ENCODE data around the gene BPIFA2.

DNA sequence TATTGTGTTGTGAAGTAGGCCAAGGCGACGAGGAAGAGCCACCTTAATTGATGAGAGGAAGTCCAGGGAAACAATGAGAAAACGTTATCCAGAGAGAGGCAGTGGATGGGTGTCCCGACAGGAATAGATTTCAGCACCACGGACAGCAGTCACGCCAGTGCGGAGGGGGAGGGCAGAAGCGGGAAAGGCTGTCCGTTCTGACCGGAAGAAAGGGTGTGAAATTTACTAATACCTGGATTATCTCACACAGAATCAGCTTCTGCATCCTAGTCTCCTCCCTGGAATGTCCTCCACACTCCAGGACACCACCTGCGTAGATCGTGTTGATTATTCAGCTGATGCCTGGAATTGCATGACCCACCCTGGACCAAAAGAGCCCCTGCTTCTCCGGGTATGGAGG is 41.8 kb downstream of the BPIFA2 start:
- TF ChIP-seq, protein P1, sequence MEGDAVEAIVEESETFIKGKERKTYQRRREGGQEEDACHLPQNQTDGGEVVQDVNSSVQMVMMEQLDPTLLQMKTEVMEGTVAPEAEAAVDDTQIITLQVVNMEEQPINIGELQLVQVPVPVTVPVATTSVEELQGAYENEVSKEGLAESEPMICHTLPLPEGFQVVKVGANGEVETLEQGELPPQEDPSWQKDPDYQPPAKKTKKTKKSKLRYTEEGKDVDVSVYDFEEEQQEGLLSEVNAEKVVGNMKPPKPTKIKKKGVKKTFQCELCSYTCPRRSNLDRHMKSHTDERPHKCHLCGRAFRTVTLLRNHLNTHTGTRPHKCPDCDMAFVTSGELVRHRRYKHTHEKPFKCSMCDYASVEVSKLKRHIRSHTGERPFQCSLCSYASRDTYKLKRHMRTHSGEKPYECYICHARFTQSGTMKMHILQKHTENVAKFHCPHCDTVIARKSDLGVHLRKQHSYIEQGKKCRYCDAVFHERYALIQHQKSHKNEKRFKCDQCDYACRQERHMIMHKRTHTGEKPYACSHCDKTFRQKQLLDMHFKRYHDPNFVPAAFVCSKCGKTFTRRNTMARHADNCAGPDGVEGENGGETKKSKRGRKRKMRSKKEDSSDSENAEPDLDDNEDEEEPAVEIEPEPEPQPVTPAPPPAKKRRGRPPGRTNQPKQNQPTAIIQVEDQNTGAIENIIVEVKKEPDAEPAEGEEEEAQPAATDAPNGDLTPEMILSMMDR (conservative IDR thresholded peaks at IDR 0.05) = no peak
- TF ChIP-seq ZFX (IDR thresholded peaks at IDR 0.05) = no peak

All from C4-2B (cell line).